Endothelial cell of hepatic sinusoid (primary cell): Measurements from ENCODE around the gene SSC5D.
"Not testable (repeated sequence)": the region's sequence is repeated elsewhere in the genome, so short reads cannot be mapped to it uniquely, and the experiment has no call there.

Source experiments
- in situ Hi-C: cut with HindIII; loops from 2 replicates; pipeline ENCODE4 v1.10.0; 2017; ENCODE audit warnings: low sequenced_read_pairs

Gene SSC5D

GRCh38 chr19:55502197-55502952, 14.1 kb downstream of the SSC5D start:
- in situ Hi-C loops = no loop called here

GRCh38 chr19:55503157-55503501, 14.9 kb downstream of the SSC5D start:
- in situ Hi-C loops = no loop called here

- in situ Hi-C loops = no loop called here
Measured at GRCh38 chr19:55503502-55504251, 15.4 kb downstream of the SSC5D start.

- in situ Hi-C loops = no loop called here
Measured at GRCh38 chr19:55504252-55504603, 16.0 kb downstream of the SSC5D start.

DNA sequence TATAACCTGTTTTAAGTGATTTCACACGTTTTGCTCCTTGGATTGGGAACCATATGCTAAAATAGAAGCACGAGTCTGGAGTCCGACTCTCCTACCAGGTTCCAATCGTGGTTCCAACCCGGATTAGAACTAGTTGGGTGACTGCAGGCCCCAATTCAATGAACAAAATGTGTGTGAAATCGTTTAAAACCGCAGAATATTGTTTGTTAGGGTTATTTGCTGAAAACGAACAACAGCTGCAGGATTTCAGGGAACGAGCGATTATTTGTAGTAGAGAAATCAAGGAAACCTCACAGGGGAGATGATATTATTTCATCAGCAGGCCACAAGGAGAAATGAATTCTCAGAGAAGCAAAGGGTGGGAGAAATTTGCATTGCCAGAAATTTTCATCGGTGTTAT, 16.7 kb downstream of the SSC5D start:
- in situ Hi-C loops = no loop called here

DNA sequence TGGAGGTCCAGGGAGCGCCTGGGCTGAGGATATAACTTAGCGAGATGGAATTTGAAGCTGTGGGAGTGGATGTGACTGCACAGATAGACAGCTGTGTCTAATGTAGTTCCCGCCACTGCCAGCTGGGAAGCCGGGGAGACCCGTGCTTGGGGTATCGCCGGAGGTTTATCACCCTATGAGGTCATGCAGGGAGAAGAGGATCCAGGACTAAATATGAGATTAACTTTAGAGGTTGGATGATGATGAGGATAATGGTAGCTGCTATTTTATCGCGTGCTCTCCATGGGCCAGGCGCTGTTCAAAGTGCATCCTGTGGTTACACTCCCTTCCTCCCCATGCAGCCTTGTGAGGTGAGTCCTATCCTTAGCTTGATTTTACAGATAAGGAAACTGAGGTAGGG, 19.9 kb downstream of the SSC5D start:
- in situ Hi-C loops = no loop called here

DNA sequence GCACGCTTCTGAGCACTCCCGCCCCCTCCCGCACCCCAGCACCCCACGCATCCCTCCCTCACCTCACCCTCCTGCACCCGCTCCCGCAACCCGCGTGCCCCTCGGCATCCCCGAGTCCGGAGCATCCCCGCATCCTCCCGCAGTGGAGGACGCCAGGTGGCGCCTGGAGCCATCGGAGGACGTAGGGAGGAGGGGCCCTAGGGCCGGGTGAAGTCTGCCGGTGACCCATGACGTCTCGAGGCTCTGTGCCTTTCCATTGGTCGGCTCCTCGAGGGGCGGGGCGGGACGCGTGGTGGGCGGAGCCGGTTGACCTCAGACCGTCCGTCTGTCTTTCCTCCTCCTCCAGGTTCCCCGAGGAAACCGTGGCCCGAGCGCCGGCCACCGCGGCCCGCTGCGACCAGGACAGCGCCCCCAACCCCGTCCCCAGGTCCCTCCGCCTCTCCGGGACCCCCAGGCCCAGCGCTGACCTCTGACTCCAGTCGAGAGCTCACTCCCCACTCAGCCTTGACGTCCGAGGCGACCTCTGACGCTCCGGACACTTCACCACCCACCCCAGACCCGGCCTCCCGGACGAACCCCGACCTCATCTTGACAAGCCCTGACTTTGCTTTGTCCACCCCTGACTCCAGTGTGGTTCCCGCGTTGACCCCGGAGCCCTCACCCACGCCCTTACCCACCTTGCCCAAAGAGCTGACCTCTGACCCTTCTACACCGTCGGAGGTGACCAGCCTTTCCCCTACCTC, 28.8 kb downstream of the SSC5D start:
- in situ Hi-C loops = no loop called here

- in situ Hi-C loops = no loop called here
Measured at GRCh38 chr19:55519451-55520311, 31.4 kb downstream of the SSC5D start.

GRCh38 chr19:55520691-55521292, 32.6 kb downstream of the SSC5D start:
- in situ Hi-C loops = no loop called here

- in situ Hi-C loops = no loop called here
Measured at GRCh38 chr19:55525289-55526101, 37.3 kb downstream of the SSC5D start.

DNA sequence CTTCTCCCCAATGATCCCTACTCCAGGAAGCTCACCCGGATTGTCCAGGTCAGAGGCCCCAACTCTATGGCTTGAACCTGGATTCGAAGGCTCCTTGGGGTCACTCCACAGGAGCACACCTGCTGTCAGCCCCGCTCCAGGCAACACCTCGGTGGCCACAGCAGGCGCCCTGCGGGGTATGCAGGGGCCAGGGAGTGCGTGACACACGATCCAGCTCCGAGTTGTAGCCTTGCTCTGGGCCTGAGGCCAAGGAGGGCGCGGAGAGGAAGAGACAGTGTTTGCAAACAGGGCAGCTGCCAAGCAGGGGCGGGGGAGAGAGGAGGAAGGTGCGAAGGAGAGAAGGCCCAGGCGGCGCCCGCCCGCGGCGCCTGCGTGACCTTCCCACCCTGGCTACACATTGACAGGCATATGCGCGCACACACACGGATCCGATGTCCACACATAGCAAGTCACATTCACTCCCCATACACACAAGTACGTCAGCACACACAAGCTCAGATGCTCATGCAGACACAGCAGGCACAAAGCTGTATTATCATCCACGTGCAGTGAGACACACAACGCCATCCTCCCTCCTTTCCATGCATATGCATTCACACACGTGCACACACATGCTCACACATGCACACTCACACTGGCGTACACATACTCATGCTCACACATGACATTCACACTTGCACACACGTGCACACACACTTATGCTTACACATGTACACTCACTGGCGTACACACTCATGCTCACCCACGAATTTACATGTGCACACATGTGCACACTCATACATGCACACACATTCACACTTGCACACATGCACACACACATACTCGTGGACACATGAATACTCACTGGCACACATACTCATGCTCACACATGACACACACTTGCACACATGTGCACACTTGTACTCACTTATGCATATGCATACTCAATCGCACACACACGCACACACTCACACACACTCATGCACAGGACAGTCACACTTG, 38.3 kb downstream of the SSC5D start:
- in situ Hi-C loops = no loop called here

- in situ Hi-C loops = no loop called here
Measured at GRCh38 chr19:55527197-55528029, 39.2 kb downstream of the SSC5D start.

DNA sequence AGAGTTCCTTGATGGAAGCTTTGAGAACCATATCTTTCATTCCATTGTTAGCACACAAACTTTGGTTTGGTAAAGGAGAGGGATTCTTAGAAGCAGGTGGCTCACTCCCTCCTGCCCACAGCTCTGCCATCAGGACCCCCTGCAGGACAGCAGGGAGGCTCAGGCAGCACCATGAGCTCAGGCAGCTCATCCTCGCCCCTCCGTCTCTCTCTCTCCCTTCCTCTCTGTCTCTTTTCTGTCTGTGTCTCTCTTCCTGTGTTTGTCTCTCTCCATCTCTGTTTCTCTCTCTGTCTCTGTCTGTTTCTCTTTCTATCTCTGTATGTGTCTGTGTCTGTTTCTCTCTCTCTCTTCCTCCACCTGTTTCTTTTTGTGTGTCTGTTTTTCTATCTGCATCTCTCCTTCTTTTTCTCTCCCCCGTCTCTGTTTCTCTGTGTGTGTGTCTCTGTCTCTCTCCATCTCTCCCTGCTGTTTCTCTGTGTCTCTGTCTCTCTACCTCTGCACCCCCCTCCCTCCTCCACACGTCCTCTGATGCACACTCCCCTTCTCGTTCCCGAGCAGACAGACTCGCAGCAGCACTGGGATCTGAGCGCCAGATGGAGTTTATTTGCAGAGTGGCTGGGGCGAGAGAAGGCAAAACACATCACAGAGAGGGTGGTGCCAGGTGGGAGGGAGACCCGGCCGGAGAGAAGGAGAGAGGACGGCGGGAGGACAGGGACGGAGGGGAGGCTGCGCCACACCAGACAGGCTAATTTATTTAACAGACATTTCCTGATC, 40.0 kb downstream of the SSC5D start:
- in situ Hi-C loops = no loop called here

GRCh38 chr19:55529636-55530234, 41.5 kb downstream of the SSC5D start:
- in situ Hi-C loops = no loop called here

- in situ Hi-C loops = no loop called here
Measured at GRCh38 chr19:55530996-55531395, 42.8 kb downstream of the SSC5D start.

DNA sequence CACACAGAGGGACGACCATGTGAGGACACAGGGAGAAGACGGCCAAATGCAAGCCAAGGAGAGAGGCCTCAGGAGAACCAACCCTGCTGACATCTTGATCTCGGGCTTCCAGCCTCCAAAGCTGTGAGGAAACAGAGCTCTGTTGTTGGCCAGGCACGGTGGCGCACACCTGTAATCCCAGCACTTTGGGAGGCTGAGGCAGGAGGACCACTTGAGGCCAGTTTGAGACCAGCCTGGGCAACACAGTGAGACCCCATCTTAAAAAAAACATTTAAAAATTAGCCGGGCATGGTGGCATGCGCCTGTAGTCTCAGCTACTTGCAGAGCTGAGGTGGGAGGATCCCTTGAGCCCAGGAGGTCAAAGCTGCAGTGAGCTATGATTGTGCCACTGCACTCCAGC, 46.0 kb downstream of the SSC5D start:
- in situ Hi-C loops = not testable (repeated sequence)
